GM18511 (cell line): ENCODE measurements around the gene ACSBG1.

Source experiments
- ATAC-seq: cut with Tn5 transposase; IDR thresholded peaks from one replicate; pipeline ENCODE4 v1.9.1; 2021; ENCODE audit warnings: mild to moderate bottlenecking, moderate library complexity; ENCODE audit not compliant: unreplicated experiment

Gene ACSBG1

GRCh38 chr15:78133801-78134200, 100.6 kb downstream of the ACSBG1 start:
- ATAC-seq: no peak

- ATAC-seq: peak; percentile 82
These were observed 102.9 kb downstream of the ACSBG1 start, which contains the start of gene CIB2 for GRCh38 chr15:78131295-78132061. CIB2 (minus strand) TSS chr15:78131445; CDS start chr15:78131215, 230 bp downstream.

GRCh38 chr15:78130466-78131294, 103.7 kb downstream of the ACSBG1 start:
- ATAC-seq: peak; percentile 41

- ATAC-seq: no peak
These were observed 104.5 kb downstream of the ACSBG1 start for GRCh38 chr15:78129751-78130287.

GRCh38 chr15:78129077-78129750, 105.2 kb downstream of the ACSBG1 start:
- ATAC-seq: no peak

GRCh38 chr15:78127882-78128281, 106.5 kb downstream of the ACSBG1 start:
- ATAC-seq: no peak

- ATAC-seq: no peak
These were observed 109.1 kb downstream of the ACSBG1 start for GRCh38 chr15:78125267-78125666.

- ATAC-seq: no peak
These were observed 113.8 kb downstream of the ACSBG1 start for GRCh38 chr15:78120523-78120922.
